Gastrocnemius medialis (tissue), 4 donors: ENCODE measurements around the gene TRPM4. TPM values are rescaled to one million over a fixed set of nuclear protein-coding genes. Genes with fewer than 3 reads are reported as not detected.

ENCODE experiments used
- ATAC-seq, 2 donors: fragments of 150-250 bp; one replicate each; pipeline ENCODE4 v1.9.1; 2016
- DNase-seq, 2 donors: peaks; one replicate each; pipeline ENCODE4 v3.0.0-alpha.2; 2019
- H3K27ac ChIP-seq, 4 donors: fragments of 200-600 bp; sonication (generic); 1 replicate in 1 of 4; 2 replicates in 3 of 4; pipeline ENCODE4 v1.5.1; 2016 to 2018; ENCODE audit warnings: mild to moderate bottlenecking in 2 of 4, moderate library complexity in 1 of 4
- H3K27me3 ChIP-seq, 3 donors: fragments of 200-600 bp; sonication (generic) in 2 of 3; 1 replicate in 1 of 3; 2 replicates in 2 of 3; pipeline versions ENCODE4 v1.5.1 to v1.6.0; 2016 to 2019; ENCODE audit warnings: mild to moderate bottlenecking in 1 of 3, moderate library complexity in 1 of 3
- H3K36me3 ChIP-seq, 2 donors: fragments of 200-600 bp; sonication (generic) in 1 of 2; one replicate each; pipeline ENCODE4 v1.5.1; 2017 to 2018
- H3K4me1 ChIP-seq, 2 donors: fragments of 200-600 bp; sonication (generic) in 1 of 2; one replicate each; pipeline ENCODE4 v1.5.1; 2016 to 2017; ENCODE audit warnings: mild to moderate bottlenecking in 2 of 2
- H3K4me3 ChIP-seq, 4 donors: fragments of 200-600 bp; sonication (generic) in 3 of 4; 1 replicate in 1 of 4; 2 replicates in 3 of 4; pipeline ENCODE4 v1.5.1; 2016 to 2019; ENCODE audit warnings: mild to moderate bottlenecking in 2 of 4
- H3K9me3 ChIP-seq, 3 donors: fragments of 200-600 bp; sonication (generic) in 2 of 3; 1 replicate in 1 of 3; 2 replicates in 2 of 3; pipeline ENCODE4 v1.5.1; 2016 to 2019
- CTCF ChIP-seq, 5 experiments: fragments of 450-650 bp in 3 of 5; fragments of 200-600 bp in 2 of 5; sonication (generic) in 2 of 5; IDR thresholded peaks in 4 of 5; conservative IDR thresholded peaks in 1 of 5; 1 replicate in 4 of 5; 2 replicates in 1 of 5; pipeline ENCODE4 v1.5.1; 2016 to 2019; ENCODE audit warnings: antibody characterized with exemption in 5 of 5, mild to moderate bottlenecking in 3 of 5, moderate library complexity in 3 of 5
- POLR2A ChIP-seq, 2 donors: fragments of 450-650 bp; IDR thresholded peaks; one replicate each; pipeline ENCODE4 v1.6.1; 2017; ENCODE audit warnings: antibody characterized with exemption in 2 of 2, mild to moderate bottlenecking in 2 of 2, moderate library complexity in 2 of 2
- in situ Hi-C, 4 donors: fragments of 200-750 bp; cut with MboI; loops; one replicate each; pipeline versions ENCODE4 v1.15.0 to v1.8.0; 2017; ENCODE audit warnings: low sequenced_read_pairs in 4 of 4
- intact Hi-C: fragments of 100-400 bp; cut with DNase I; formaldehyde crosslinking; loops from one replicate; pipeline ENCODE4 v1.15.1; 2023; ENCODE audit warnings: low total_unique reads
- total RNA-seq, 4 donors: library from RNA; depleted of rRNA; stranded (reverse); fragments of >200 nt; gene quantifications; one replicate each; pipeline versions ENCODE4 v1.1.0 to v1.2.3, GENCODE V29; 2016

Gene TRPM4
- total RNA-seq, 4 donors from 2014 or later = 10.4 to 11.5 (median 11.3) TPM

- TF ChIP-seq CTCF (IDR thresholded peaks at IDR 0.05 in 4 of 5, conservative IDR thresholded peaks at IDR 0.05 in 1 of 5) (no peak), POLR2A (IDR thresholded peaks at IDR 0.05) (no peak)
- intact Hi-C loops = loop anchor here (5.0 kb wide), 1 partner anchor 515 kb away; the partner anchor contains the start of gene DBP
- no peaks in the 10 kb centered on the region for H3K36me3 ChIP-seq
- in situ Hi-C loops = no loop called here
- H3K4me3 ChIP-seq = peak overlapping the region; percentile 64 to 87 (median 83)
- no peak for DNase-seq
- H3K4me1 ChIP-seq = peaks cover 18 to 54% of the 10 kb centered on the region in 2 donors
- ATAC-seq = no peak
- H3K27ac ChIP-seq = peak overlapping the region; percentile 99 to 100 (median 99)
- no peaks in the 10 kb centered on the region for H3K27me3 ChIP-seq
- H3K9me3 ChIP-seq = no peaks in the 10 kb centered on the region
Measured at GRCh38 chr19:49152119-49152550, 5.5 kb upstream of the TRPM4 start.

GRCh38 chr19:49153167-49153809 is 4.3 kb upstream of the TRPM4 start:
- Histone ChIP-seq H3K27ac (peak overlapping the region; percentile 99 to 100 (median 99)), H3K27me3 (no peaks in the 10 kb centered on the region), H3K4me3 (peak overlapping the region; percentile 64 to 87 (median 83)), H3K4me1 (peaks cover 18 to 54% of the 10 kb centered on the region in 2 donors), H3K36me3 (no peaks in the 10 kb centered on the region), H3K9me3 (no peaks in the 10 kb centered on the region)
- DNase-seq (no peak), ATAC-seq (no peak)
- intact Hi-C loops = loop anchor here (5.0 kb wide), 1 partner anchor 516 kb away; the partner anchor contains the start of gene DBP
- TF ChIP-seq POLR2A (IDR thresholded peaks at IDR 0.05) = no peak
- no peak for TF ChIP-seq CTCF (IDR thresholded peaks at IDR 0.05 in 4 of 5, conservative IDR thresholded peaks at IDR 0.05 in 1 of 5)
- in situ Hi-C loops = no loop called here

GRCh38 chr19:49154279-49154678 is 3.3 kb upstream of the TRPM4 start:
- intact Hi-C loops (loop anchor here (5.0 kb wide), 1 partner anchor 517 kb away; the partner anchor contains the start of gene DBP), in situ Hi-C loops (no loop called here)
- H3K36me3 ChIP-seq = no peaks in the 10 kb centered on the region
- peak overlapping the region; percentile 64 to 87 (median 83) for H3K4me3 ChIP-seq
- H3K27me3 ChIP-seq = no peaks in the 10 kb centered on the region
- peaks cover 25 to 54% of the 10 kb centered on the region in 2 donors for H3K4me1 ChIP-seq
- no peak for TF ChIP-seq POLR2A (IDR thresholded peaks at IDR 0.05)
- no peak for TF ChIP-seq CTCF (IDR thresholded peaks at IDR 0.05 in 4 of 5, conservative IDR thresholded peaks at IDR 0.05 in 1 of 5)
- no peak for ATAC-seq
- DNase-seq = no peak
- no peaks in the 10 kb centered on the region for H3K9me3 ChIP-seq
- peak overlapping the region; percentile 99 to 100 (median 99) for H3K27ac ChIP-seq

GRCh38 chr19:49155005-49155819 is 2.4 kb upstream of the TRPM4 start, which contains the start of gene HRC:
HRC (minus strand) TSS chr19:49155396; CDS start chr19:49155237, 159 bp downstream.
- H3K27ac ChIP-seq = peak within 1 kb of the TSS; percentile 99 to 100 (median 99)
- intact Hi-C loops (loop anchor here (5.0 kb wide), 1 partner anchor 42 kb away; no protein-coding TSS in a partner anchor), in situ Hi-C loops (loop anchor here in 1 of 4 donors (5.0 kb wide), 1 partner anchor 42 kb away; no protein-coding TSS in a partner anchor)
- H3K9me3 ChIP-seq = no peaks in the 10 kb centered on the region
- H3K27me3 ChIP-seq = no peaks in the 10 kb centered on the region
- peak within 1 kb of the TSS; percentile 64 to 87 (median 83) for H3K4me3 ChIP-seq
- DNase-seq (peak; percentile 75 to 87), ATAC-seq (peak; percentile 64)
- peaks cover 27 to 53% of the 10 kb centered on the region in 2 donors for H3K4me1 ChIP-seq
- TF ChIP-seq CTCF (IDR thresholded peaks at IDR 0.05 in 4 of 5, conservative IDR thresholded peaks at IDR 0.05 in 1 of 5) = no peak
- TF ChIP-seq POLR2A (IDR thresholded peaks at IDR 0.05) = peak; percentile 78 to 93
- H3K36me3 ChIP-seq = no peaks in the 10 kb centered on the region
